ENCODE measurements around the gene GTF2E1. TPM values are rescaled to one million over a fixed set of nuclear protein-coding genes. Genes with fewer than 3 reads are reported as not detected.

GTF2E1 gene
- total RNA-seq, 2 donors from 2014 or later = 15.3 to 17.5 TPM

- no peaks in the 10 kb centered on the region for H3K4me1 ChIP-seq (replicated peaks)
- H3K4me3 ChIP-seq = no peak overlapping the region
- 74% methylated on average over 4 of the region's 4 CpGs for WGBS
- no peak overlapping the region for H3K27ac ChIP-seq
- no peaks in the 10 kb centered on the region for H3K36me3 ChIP-seq
- intact Hi-C loops (cut with DNase I) = no loop called here
- no peak for DNase-seq (ENCODE audit: low spot score)
- no peaks in the 10 kb centered on the region for H3K9me3 ChIP-seq
- TF ChIP-seq CTCF (IDR thresholded peaks at IDR 0.05) (no peak), POLR2A (IDR thresholded peaks at IDR 0.05) (no peak), POLR2AphosphoS5 (IDR thresholded peaks at IDR 0.05) (no peak)
- H3K27me3 ChIP-seq (replicated peaks; ENCODE audit: insufficient read depth) = no peaks in the 10 kb centered on the region
Observed at GRCh38 chr3:120770891-120771290, 28.3 kb downstream of the GTF2E1 start.

GRCh38 chr3:120772081-120772480 is 29.5 kb downstream of the GTF2E1 start:
- DNase-seq (ENCODE audit: low spot score) = no peak
- Histone ChIP-seq H3K4me1 (replicated peaks) (no peaks in the 10 kb centered on the region), H3K27me3 (replicated peaks; ENCODE audit: insufficient read depth) (no peaks in the 10 kb centered on the region), H3K9me3 (no peaks in the 10 kb centered on the region), H3K36me3 (no peaks in the 10 kb centered on the region), H3K27ac (no peak overlapping the region), H3K4me3 (no peak overlapping the region)
- WGBS = 91% methylated on average over 2 of the region's 2 CpGs
- no peak for TF ChIP-seq POLR2A (IDR thresholded peaks at IDR 0.05)
- TF ChIP-seq CTCF (IDR thresholded peaks at IDR 0.05) = no peak
- no peak for TF ChIP-seq POLR2AphosphoS5 (IDR thresholded peaks at IDR 0.05)
- intact Hi-C loops (cut with DNase I) = no loop called here

GRCh38 chr3:120773932-120774331 is 31.4 kb downstream of the GTF2E1 start:
- TF ChIP-seq POLR2AphosphoS5 (IDR thresholded peaks at IDR 0.05) (no peak), POLR2A (IDR thresholded peaks at IDR 0.05) (no peak), CTCF (IDR thresholded peaks at IDR 0.05) (no peak)
- Histone ChIP-seq H3K27ac (no peak overlapping the region), H3K4me1 (replicated peaks) (no peaks in the 10 kb centered on the region), H3K9me3 (no peaks in the 10 kb centered on the region), H3K36me3 (no peaks in the 10 kb centered on the region), H3K4me3 (no peak overlapping the region), H3K27me3 (replicated peaks; ENCODE audit: insufficient read depth) (no peaks in the 10 kb centered on the region)
- no peak for DNase-seq (ENCODE audit: low spot score)
- intact Hi-C loops (cut with DNase I) = no loop called here

GRCh38 chr3:120775411-120775810 is 32.9 kb downstream of the GTF2E1 start:
- no peaks in the 10 kb centered on the region for H3K36me3 ChIP-seq
- H3K27ac ChIP-seq = no peak overlapping the region
- DNase-seq (ENCODE audit: low spot score) = no peak
- intact Hi-C loops (cut with DNase I) = no loop called here
- WGBS = 89% methylated on average over 4 of the region's 4 CpGs
- no peaks in the 10 kb centered on the region for H3K27me3 ChIP-seq (replicated peaks; ENCODE audit: insufficient read depth)
- H3K4me1 ChIP-seq (replicated peaks) = no peaks in the 10 kb centered on the region
- no peaks in the 10 kb centered on the region for H3K9me3 ChIP-seq
- H3K4me3 ChIP-seq = no peak overlapping the region
- TF ChIP-seq CTCF (IDR thresholded peaks at IDR 0.05) (no peak), POLR2AphosphoS5 (IDR thresholded peaks at IDR 0.05) (no peak), POLR2A (IDR thresholded peaks at IDR 0.05) (no peak)

GRCh38 chr3:120778776-120779175 is 36.2 kb downstream of the GTF2E1 start:
- intact Hi-C loops (cut with DNase I) = no loop called here
- 94% methylated on average over 3 of the region's 3 CpGs for WGBS
- H3K27ac ChIP-seq = no peak overlapping the region
- H3K27me3 ChIP-seq (replicated peaks; ENCODE audit: insufficient read depth) = no peaks in the 10 kb centered on the region
- no peak for DNase-seq (ENCODE audit: low spot score)
- no peak overlapping the region for H3K4me3 ChIP-seq
- no peaks in the 10 kb centered on the region for H3K36me3 ChIP-seq
- no peaks in the 10 kb centered on the region for H3K4me1 ChIP-seq (replicated peaks)
- H3K9me3 ChIP-seq = no peaks in the 10 kb centered on the region
- no peak for TF ChIP-seq POLR2A (IDR thresholded peaks at IDR 0.05)
- no peak for TF ChIP-seq POLR2AphosphoS5 (IDR thresholded peaks at IDR 0.05)
- TF ChIP-seq CTCF (IDR thresholded peaks at IDR 0.05) = no peak

All from prostate gland (tissue), 2 donors.